Right atrium auricular region (tissue), 2 donors: ENCODE results near the gene BCKDHB. TPM values are rescaled to one million over a fixed set of nuclear protein-coding genes. Genes with fewer than 3 reads are reported as not detected.

ENCODE experiments used
- DNase-seq: peaks from one replicate; pipeline ENCODE4 v3.0.0-alpha.2; 2019; ENCODE audit warnings: low spot score
- H3K27ac ChIP-seq, 2 donors: fragments of 200-600 bp; sonication (generic); 1 replicate in 1 of 2; 2 replicates in 1 of 2; pipeline ENCODE4 v1.5.1; 2016 to 2019
- H3K27me3 ChIP-seq, 2 donors: fragments of 200-600 bp; sonication (generic); one replicate each; pipeline versions ENCODE4 v1.5.1 to v1.6.0; 2017 to 2019
- H3K36me3 ChIP-seq: fragments of 200-600 bp; sonication (generic); one replicate; pipeline ENCODE4 v1.5.1; 2016
- H3K4me1 ChIP-seq, 2 donors: fragments of 200-600 bp; sonication (generic); one replicate each; pipeline versions ENCODE4 v1.5.1 to v1.6.0; 2017 to 2019
- H3K4me3 ChIP-seq, 2 donors: fragments of 200-600 bp; sonication (generic); 1 replicate in 1 of 2; 2 replicates in 1 of 2; pipeline ENCODE4 v1.5.1; 2017 to 2019; ENCODE audit warnings: mild to moderate bottlenecking in 1 of 2, moderate library complexity in 1 of 2
- H3K9me3 ChIP-seq, 2 donors: fragments of 200-600 bp; sonication (generic); one replicate each; pipeline ENCODE4 v1.5.1; 2019
- CTCF ChIP-seq, 2 donors: fragments of 200-600 bp; sonication (generic); IDR thresholded peaks; one replicate each; pipeline ENCODE4 v1.5.1; 2019; ENCODE audit warnings: antibody characterized with exemption in 2 of 2
- total RNA-seq, 2 donors: library from RNA; depleted of rRNA; stranded (reverse); fragments of >200 nt; gene quantifications; one replicate each; pipeline ENCODE4 v1.1.0, GENCODE V29; 2016

BCKDHB gene
- total RNA-seq, 2 donors from 2014 or later, result 8.1 to 23.3 TPM

GRCh38 chr6:80339421-80339820, 232.9 kb downstream of the BCKDHB start:
- no peaks in the 10 kb centered on the region for H3K27me3 ChIP-seq
- DNase-seq, result no peak
- no peaks in the 10 kb centered on the region for H3K4me1 ChIP-seq
- H3K27ac ChIP-seq, result no peak overlapping the region
- TF ChIP-seq CTCF (IDR thresholded peaks at IDR 0.05), result no peak
- H3K36me3 ChIP-seq, result no peaks in the 10 kb centered on the region
- no peak overlapping the region for H3K4me3 ChIP-seq
- H3K9me3 ChIP-seq, result no peaks in the 10 kb centered on the region

- Histone ChIP-seq H3K27ac (no peak overlapping the region), H3K4me1 (no peaks in the 10 kb centered on the region), H3K27me3 (no peaks in the 10 kb centered on the region), H3K4me3 (no peak overlapping the region), H3K36me3 (no peaks in the 10 kb centered on the region), H3K9me3 (no peaks in the 10 kb centered on the region)
- TF ChIP-seq CTCF (IDR thresholded peaks at IDR 0.05), result no peak
- DNase-seq, result no peak
These were observed 233.8 kb downstream of the BCKDHB start for GRCh38 chr6:80340280-80340679.

- no peaks in the 10 kb centered on the region for H3K36me3 ChIP-seq
- TF ChIP-seq CTCF (IDR thresholded peaks at IDR 0.05), result no peak
- H3K27me3 ChIP-seq, result no peaks in the 10 kb centered on the region
- H3K27ac ChIP-seq, result no peak overlapping the region
- H3K9me3 ChIP-seq, result no peaks in the 10 kb centered on the region
- H3K4me1 ChIP-seq, result no peaks in the 10 kb centered on the region
- H3K4me3 ChIP-seq, result no peak overlapping the region
- DNase-seq, result no peak
These were observed 234.2 kb downstream of the BCKDHB start for GRCh38 chr6:80340686-80341085.

GRCh38 chr6:80341330-80341729, 234.9 kb downstream of the BCKDHB start:
- Histone ChIP-seq H3K27me3 (no peaks in the 10 kb centered on the region), H3K4me3 (no peak overlapping the region), H3K36me3 (no peaks in the 10 kb centered on the region), H3K27ac (no peak overlapping the region), H3K9me3 (no peaks in the 10 kb centered on the region), H3K4me1 (no peaks in the 10 kb centered on the region)
- DNase-seq, result no peak
- no peak for TF ChIP-seq CTCF (IDR thresholded peaks at IDR 0.05)

GRCh38 chr6:80343511-80343910, 237.0 kb downstream of the BCKDHB start:
- no peak for TF ChIP-seq CTCF (IDR thresholded peaks at IDR 0.05)
- H3K4me3 ChIP-seq, result no peak overlapping the region
- no peak for DNase-seq

GRCh38 chr6:80347101-80347500, 240.6 kb downstream of the BCKDHB start:
- no peak for TF ChIP-seq CTCF (IDR thresholded peaks at IDR 0.05)
- Histone ChIP-seq H3K9me3 (no peaks in the 10 kb centered on the region), H3K27ac (no peak overlapping the region), H3K4me3 (no peak overlapping the region), H3K4me1 (peaks cover 0 to 3% of the 10 kb centered on the region in 2 donors), H3K27me3 (no peaks in the 10 kb centered on the region), H3K36me3 (no peaks in the 10 kb centered on the region)
- no peak for DNase-seq

More at GRCh38 chr6:80343511-80343910, 237.0 kb downstream of the BCKDHB start:
- Histone ChIP-seq H3K27me3 (no peaks in the 10 kb centered on the region), H3K9me3 (no peaks in the 10 kb centered on the region), H3K27ac (no peak overlapping the region), H3K4me1 (peaks cover 0 to 1% of the 10 kb centered on the region in 2 donors), H3K36me3 (no peaks in the 10 kb centered on the region)
